ENCODE results near the gene WDR33. TPM values are rescaled to one million over a fixed set of nuclear protein-coding genes. Genes with fewer than 3 reads are reported as not detected.

WDR33 gene
- total RNA-seq, 2 donors from 2014 or later = 76.3 to 82.5 TPM

- H3K36me3 ChIP-seq (ENCODE audit: control insufficient read depth, insufficient read depth, low read length) = no peaks in the 10 kb centered on the region
- DNase-seq = no peak
- H3K27ac Mint-ChIP-seq = no peak overlapping the region
- no peaks in the 10 kb centered on the region for H3K9me3 Mint-ChIP-seq
- TF ChIP-seq CTCF (conservative IDR thresholded peaks at IDR 0.05) = no peak
- no peak overlapping the region for H3K27ac ChIP-seq (ENCODE audit: low read depth, low read length)
- H3K27me3 ChIP-seq (ENCODE audit: control insufficient read depth, insufficient read depth, low read length, poor library complexity, severe bottlenecking) = no peaks in the 10 kb centered on the region
- H3K4me3 ChIP-seq (ENCODE audit: low read length) = no peak overlapping the region
- no peaks in the 10 kb centered on the region for H3K4me1 ChIP-seq (ENCODE audit: control insufficient read depth, insufficient read depth, low read length)
- no peaks in the 10 kb centered on the region for H3K9me3 ChIP-seq (ENCODE audit: control insufficient read depth, low read length)
- H3K27me3 Mint-ChIP-seq (ENCODE audit: insufficient read depth) = peaks cover 5% of the 10 kb centered on the region
- 93 to 94% methylated on average over 13 to 24 of the region's 24 CpGs for WGBS, 2 experiments (ENCODE audit: insufficient coverage in 1 of 2, insufficient read length in 1 of 2)
- H3K4me1 Mint-ChIP-seq = peaks cover 10% of the 10 kb centered on the region
- no peaks in the 10 kb centered on the region for H3K36me3 Mint-ChIP-seq (ENCODE audit: low read depth)
- no peak overlapping the region for H3K9ac ChIP-seq (ENCODE audit: extremely low read depth, low read length, poor library complexity, severe bottlenecking)
- H3K4me3 Mint-ChIP-seq = no peak overlapping the region
These were observed 156.7 kb downstream of the WDR33 start for GRCh38 chr2:127654084-127654837.

- WGBS, 2 experiments (ENCODE audit: insufficient coverage in 1 of 2, insufficient read length in 1 of 2) = 89% methylated on average over 15 to 16 of the region's 16 CpGs
- H3K9me3 Mint-ChIP-seq = no peaks in the 10 kb centered on the region
- Histone ChIP-seq H3K27me3 (ENCODE audit: control insufficient read depth, insufficient read depth, low read length, poor library complexity, severe bottlenecking) (no peaks in the 10 kb centered on the region), H3K36me3 (ENCODE audit: control insufficient read depth, insufficient read depth, low read length) (no peaks in the 10 kb centered on the region), H3K4me3 (ENCODE audit: low read length) (no peak overlapping the region), H3K9ac (ENCODE audit: extremely low read depth, low read length, poor library complexity, severe bottlenecking) (no peak overlapping the region), H3K27ac (ENCODE audit: low read depth, low read length) (no peak overlapping the region), H3K4me1 (ENCODE audit: control insufficient read depth, insufficient read depth, low read length) (no peaks in the 10 kb centered on the region), H3K9me3 (ENCODE audit: control insufficient read depth, low read length) (no peaks in the 10 kb centered on the region)
- H3K36me3 Mint-ChIP-seq (ENCODE audit: low read depth) = no peaks in the 10 kb centered on the region
- H3K27ac Mint-ChIP-seq = no peak overlapping the region
- TF ChIP-seq CTCF (conservative IDR thresholded peaks at IDR 0.05) = no peak
- H3K4me1 Mint-ChIP-seq = peaks cover 10% of the 10 kb centered on the region
- no peak overlapping the region for H3K4me3 Mint-ChIP-seq
- DNase-seq = no peak
- peaks cover 5% of the 10 kb centered on the region for H3K27me3 Mint-ChIP-seq (ENCODE audit: insufficient read depth)
These were observed 157.4 kb downstream of the WDR33 start for GRCh38 chr2:127653421-127654083.

DNA sequence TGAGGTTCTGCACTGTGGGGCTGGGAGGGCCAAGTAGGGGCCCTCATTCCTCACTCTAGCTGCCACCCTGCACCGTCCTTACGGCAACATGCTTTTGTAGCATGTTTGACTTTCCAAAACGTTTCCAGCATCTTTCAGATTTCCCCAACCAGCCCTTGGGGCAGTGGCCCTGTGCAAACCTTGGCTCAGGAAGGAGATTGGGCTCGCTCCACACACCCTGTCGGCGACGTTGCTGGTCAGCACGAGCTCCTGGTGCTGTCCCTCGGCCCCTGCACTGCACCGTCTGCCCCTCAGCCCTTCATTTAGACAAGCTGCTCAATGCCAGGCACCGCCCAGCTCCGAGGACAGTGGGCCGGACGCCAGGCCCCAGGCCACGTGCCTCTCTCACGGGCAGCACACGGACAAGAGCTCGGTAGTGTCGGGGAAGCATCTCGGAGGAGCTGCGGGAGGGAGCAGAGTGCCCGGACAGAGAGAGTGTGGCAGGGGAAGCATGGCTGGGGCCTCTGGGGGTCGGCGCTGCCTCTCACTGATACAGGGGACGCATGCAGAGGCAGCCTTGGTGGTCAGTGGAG, 158.1 kb downstream of the WDR33 start:
- 83 to 84% methylated on average over 21 to 25 of the region's 25 CpGs for WGBS, 2 experiments (ENCODE audit: insufficient coverage in 1 of 2, insufficient read length in 1 of 2)
- Mint-ChIP-seq H3K4me3 (no peak overlapping the region), H3K27me3 (ENCODE audit: insufficient read depth) (peaks cover 5% of the 10 kb centered on the region), H3K27ac (no peak overlapping the region), H3K9me3 (no peaks in the 10 kb centered on the region), H3K36me3 (ENCODE audit: low read depth) (no peaks in the 10 kb centered on the region), H3K4me1 (peaks cover 10% of the 10 kb centered on the region)
- no peak for DNase-seq
- no peak for TF ChIP-seq CTCF (conservative IDR thresholded peaks at IDR 0.05)
- Histone ChIP-seq H3K36me3 (ENCODE audit: control insufficient read depth, insufficient read depth, low read length) (no peaks in the 10 kb centered on the region), H3K4me1 (ENCODE audit: control insufficient read depth, insufficient read depth, low read length) (no peaks in the 10 kb centered on the region), H3K27ac (ENCODE audit: low read depth, low read length) (no peak overlapping the region), H3K9me3 (ENCODE audit: control insufficient read depth, low read length) (no peaks in the 10 kb centered on the region), H3K27me3 (ENCODE audit: control insufficient read depth, insufficient read depth, low read length, poor library complexity, severe bottlenecking) (no peaks in the 10 kb centered on the region), H3K9ac (ENCODE audit: extremely low read depth, low read length, poor library complexity, severe bottlenecking) (no peak overlapping the region), H3K4me3 (ENCODE audit: low read length) (no peak overlapping the region)

All from endodermal cell (in vitro differentiated cells).